ENCODE results near the gene TMC4. TPM values are rescaled to one million over a fixed set of nuclear protein-coding genes. Genes with fewer than 3 reads are reported as not detected.
"Not testable (repeated sequence)": the region's sequence is repeated elsewhere in the genome, so short reads cannot be mapped to it uniquely, and the experiment has no call there.

The TMC4 gene
- total RNA-seq, 1 donor from 2014 or later, result 0.97 TPM

DNA sequence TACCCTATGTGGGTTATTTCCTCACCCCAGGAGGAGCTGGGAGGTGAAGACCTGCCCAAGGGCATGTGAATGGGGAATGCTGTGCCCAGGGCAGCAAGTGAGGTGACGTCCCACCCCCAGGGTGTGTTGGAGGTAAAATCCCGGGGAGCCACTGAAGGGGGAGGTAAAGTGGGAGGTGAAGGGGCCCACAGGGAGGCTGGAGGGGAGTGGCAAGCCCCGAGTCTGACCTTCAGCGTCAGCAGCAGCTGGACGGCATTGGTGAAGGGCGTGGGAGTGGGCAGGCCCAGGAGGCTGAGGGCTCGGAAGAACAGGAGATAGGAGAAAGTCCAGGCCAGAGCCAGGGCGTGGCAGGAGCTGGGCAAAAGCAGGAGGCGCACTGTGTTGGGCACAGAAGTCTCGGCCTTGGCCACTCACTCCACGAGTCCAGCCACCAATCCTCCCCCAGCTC lies 14.0 kb upstream of the TMC4 start:
- DNase-seq (ENCODE audit: missing footprints) (no peak), ATAC-seq (no peak)
- intact Hi-C loops (cut with DNase I), result no loop called here

GRCh38 chr19:54186351-54186750 lies 13.4 kb upstream of the TMC4 start:
- DNase-seq (ENCODE audit: missing footprints) (no peak), ATAC-seq (no peak)
- intact Hi-C loops (cut with DNase I), result no loop called here

DNA sequence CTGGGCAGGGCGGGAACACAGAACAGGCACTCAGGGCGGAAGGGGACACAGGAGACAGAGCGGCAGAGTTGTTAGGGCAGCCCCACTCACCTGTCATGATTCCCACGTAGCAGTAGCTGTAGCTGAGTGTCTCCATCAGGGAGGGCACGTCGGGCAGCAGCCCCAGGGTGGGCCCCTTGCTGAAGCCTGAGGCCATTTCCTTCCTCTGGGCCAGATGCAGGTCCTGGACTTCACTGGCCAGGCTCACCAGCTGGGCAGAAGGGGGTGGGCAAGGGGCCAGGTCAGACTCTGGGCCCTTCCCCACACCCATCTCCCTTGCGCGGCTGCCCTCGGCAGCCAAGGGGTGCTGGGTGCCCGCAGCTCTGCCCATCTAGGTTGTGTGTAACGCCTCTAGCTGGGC lies 10.5 kb upstream of the TMC4 start:
- DNase-seq (ENCODE audit: missing footprints), result no peak
- ATAC-seq, result no peak
- intact Hi-C loops (cut with DNase I), result no loop called here

DNA sequence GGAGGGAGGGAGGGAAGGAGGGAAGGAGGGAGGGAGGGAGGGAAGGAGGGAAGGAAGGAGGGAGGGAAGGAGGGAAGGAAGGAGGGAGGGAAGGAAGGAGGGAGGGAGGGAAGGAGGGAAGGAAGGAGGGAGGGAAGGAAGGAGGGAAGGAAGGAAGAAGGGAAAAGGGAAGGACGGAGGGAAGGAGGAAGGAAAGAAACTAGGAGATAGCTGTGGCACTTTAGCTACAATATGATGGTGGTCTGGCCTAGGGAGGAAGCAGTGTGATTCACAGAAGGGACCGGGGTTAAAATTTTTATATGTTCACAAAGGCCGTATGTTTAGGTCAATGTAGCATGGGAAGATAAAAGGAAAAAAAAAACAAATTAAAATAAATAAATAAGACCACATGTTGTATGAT lies 8.9 kb upstream of the TMC4 start:
- intact Hi-C loops (cut with DNase I); ATAC-seq; DNase-seq (ENCODE audit: missing footprints): not testable (repeated sequence)

DNA sequence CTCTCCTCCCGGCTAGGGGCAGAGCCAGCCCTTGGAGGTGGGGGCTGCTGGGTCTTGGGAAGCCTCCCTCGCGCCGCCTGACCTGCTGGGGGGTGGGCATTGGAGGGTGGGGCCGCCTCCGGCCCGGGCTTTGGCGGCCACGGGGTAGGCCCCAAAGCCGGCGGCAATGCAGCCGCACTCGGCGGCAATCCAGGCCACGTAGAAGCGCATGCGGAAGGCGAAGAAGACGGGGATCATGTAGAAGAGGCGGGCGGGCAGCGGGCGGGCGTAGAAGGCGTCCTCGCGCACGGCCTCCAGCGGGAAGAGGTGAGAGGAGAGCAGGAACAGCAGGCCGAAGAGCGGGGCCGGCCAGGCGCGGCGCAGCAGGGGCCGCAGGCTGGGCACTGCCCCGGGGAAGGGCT lies 7.7 kb upstream of the TMC4 start:
- intact Hi-C loops (cut with DNase I), result no loop called here
- no peak for DNase-seq (ENCODE audit: missing footprints)
- ATAC-seq, result no peak

DNA sequence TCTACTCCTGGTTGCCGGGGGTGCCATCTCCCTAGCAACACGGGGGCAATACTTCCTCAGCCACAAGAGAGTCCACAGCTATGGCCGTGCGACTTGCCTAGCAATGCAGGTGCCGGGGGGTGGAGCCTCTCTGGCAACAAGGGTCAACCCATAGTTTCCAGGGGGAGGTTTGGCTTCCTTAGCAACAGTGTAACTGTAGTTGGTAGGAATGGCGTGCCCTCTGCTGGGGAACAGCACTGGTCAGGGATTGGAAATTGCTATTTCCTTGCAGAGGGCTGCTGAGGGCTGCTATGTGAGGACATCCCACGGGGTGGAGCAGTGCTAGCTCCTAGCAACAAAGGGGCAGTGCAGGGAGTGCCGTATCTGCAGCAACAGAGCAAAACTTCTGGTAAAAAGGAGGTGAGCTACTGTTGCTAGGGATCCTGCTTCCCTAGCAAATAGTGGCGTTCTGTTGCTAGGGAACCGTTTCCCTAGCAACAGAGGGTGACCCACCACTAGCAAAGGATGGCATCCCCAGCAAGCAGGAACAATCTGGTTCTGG lies 7.0 kb upstream of the TMC4 start:
- peak; percentile 56 for ATAC-seq
- intact Hi-C loops (cut with DNase I), result no loop called here
- DNase-seq (ENCODE audit: missing footprints), result no peak

DNA sequence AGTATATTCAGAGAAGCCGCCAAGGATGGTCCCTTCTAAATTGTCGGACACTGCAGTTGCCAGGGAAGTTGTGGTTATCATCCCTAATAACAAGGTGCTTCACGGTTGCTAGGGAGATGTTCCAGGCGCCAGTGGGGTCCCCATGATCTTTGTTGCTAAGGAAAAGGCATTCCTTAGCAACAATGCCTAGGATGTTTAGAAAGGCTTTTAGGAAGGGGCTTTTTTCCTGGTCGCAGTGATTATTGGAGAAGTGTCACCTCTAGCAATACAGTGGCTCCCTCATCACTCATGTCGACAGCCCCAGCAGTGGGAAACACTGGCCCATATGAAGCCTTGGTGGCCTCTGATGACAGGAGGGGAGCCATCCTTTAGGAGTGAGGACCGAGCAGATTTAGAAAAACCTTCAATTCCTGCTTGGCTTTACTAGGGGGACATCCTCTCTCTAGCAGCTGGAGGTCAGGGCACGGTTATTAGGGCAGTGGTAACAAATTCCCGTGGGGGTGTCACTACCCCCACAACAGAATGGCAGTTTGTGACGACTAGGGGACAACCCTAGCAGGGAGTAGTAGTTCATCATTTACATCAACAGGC lies 6.4 kb upstream of the TMC4 start:
- no peak for DNase-seq (ENCODE audit: missing footprints)
- intact Hi-C loops (cut with DNase I), result no loop called here
- ATAC-seq, result no peak

DNA sequence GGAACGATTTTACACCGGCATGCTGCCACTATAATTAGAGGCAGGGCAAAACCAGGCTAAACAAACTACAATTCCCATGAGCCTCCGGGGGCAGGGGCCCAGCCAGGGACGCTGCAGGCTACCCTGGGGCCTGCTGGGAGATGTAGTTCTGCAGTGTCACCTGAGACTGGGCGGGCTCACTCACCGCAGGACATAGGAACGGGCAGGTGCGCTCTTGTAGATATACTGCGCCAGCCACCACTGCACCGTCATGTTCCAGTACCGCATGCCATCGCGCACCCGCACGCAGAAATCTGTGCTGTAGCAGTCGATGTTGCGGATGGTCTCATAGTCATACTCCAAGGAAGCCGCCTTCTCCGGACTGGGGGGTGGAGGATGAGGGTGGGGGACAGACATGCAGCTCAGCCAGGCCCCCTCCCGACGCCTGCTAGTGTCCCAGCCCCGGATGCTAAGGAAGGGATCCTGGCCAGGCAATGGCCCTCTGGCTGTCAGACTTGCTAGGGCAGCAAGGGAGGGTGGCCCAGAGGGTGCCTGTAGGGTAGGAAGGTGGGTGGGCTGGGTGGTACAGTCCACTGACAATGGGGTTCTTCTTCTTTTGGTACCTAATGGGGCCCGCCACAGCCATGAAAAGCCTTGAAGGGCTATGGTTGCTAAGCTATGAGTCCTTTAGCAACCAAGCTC lies 5.8 kb upstream of the TMC4 start:
- intact Hi-C loops (cut with DNase I), result no loop called here
- ATAC-seq, result peak; percentile 70
- DNase-seq (ENCODE audit: missing footprints), result no peak

DNA sequence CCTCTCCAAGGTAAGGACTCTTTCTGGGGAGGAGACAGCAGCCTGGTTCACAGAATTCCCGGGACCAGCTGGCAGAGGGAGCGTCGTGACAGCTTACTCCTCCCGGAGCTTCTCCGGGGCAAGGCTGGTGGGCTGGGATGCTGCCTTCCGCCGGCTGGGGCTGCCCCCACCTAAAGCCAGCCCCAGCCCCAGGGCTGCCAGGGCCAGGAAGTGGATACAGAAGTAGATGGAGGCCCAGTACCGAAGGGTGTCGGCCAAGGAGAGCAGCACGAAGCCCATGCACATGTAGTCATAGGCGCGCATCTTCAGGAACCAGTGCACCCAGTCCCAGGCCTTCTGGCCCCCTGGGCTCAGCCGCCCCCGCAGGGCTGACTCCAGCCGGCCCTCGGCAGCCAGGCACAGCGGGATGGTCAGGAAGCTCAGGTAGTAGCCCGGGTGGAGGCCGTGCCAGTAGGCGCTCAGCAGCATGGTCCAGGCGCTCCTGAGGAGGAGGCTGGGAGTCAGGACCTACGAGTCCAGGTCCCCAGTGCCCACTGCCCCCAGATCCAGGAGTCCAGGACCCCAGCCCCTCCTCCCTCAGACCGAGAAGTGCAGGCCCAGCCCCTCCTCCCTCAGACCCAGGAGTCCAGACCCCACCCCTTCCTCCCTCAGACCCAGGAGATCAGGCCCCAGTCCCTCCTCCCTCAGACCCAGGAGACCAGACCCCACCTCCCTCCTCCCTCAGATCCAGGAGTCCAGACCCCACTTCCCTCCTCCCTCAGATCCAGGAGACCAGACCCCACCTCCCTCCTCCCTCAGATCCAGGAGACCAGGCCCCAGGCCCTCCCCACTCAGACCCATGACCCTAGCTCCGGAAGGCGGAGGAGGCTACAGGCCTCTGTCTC lies 1.2 kb upstream of the TMC4 start:
- no peak for ATAC-seq

GRCh38 chr19:54173359-54173699 lies 369 bp upstream of the TMC4 start:
- intact Hi-C loops (cut with DNase I), result no loop called here
- DNase-seq (ENCODE audit: missing footprints) (no peak), ATAC-seq (no peak)

More for the DNA sequence above, 1.2 kb upstream of the TMC4 start:
- intact Hi-C loops (cut with DNase I), result no loop called here
- peak; percentile 57 for DNase-seq (ENCODE audit: missing footprints)

GRCh38 chr19:54171736-54172431 lies 1.1 kb downstream of the TMC4 start:
- DNase-seq (ENCODE audit: missing footprints); intact Hi-C loops (cut with DNase I); ATAC-seq: not testable (repeated sequence)

- DNase-seq (ENCODE audit: missing footprints), result no peak
- intact Hi-C loops (cut with DNase I), result no loop called here
- ATAC-seq, result no peak
These were observed 3.7 kb downstream of the TMC4 start for GRCh38 chr19:54169149-54169740.

- peak; percentile 96 for DNase-seq (ENCODE audit: missing footprints)
- ATAC-seq, result peak; percentile 90
- intact Hi-C loops (cut with DNase I), result loop anchor here (1.0 kb wide), 1 partner anchor 63 kb away; no protein-coding TSS in a partner anchor
These were observed 4.6 kb downstream of the TMC4 start for GRCh38 chr19:54168174-54168917.

DNA sequence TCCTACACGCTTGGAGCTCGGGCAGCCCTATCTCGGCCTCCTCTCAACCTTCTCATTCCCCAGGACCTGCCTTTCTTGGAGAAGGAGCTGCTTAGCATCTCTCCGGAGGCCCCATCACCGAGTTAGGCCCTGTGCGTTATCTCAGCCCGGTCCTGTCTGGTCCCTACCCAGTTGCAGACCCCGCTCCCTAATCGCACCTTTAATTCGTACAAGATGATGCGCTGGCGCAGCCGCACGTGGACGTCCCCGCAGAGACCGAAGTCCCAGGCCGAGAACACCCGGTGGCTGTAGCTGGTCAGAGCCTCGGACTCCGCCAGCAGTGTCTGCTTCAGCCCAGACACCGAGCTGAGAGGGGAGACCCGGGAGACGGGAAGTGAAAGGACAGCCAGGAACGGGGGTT lies 7.7 kb downstream of the TMC4 start:
- intact Hi-C loops (cut with DNase I), result no loop called here
- DNase-seq (ENCODE audit: missing footprints) (no peak), ATAC-seq (no peak)

GRCh38 chr19:54164369-54165068 lies 8.4 kb downstream of the TMC4 start:
- no peak for DNase-seq (ENCODE audit: missing footprints)
- intact Hi-C loops (cut with DNase I), result no loop called here
- no peak for ATAC-seq

- ATAC-seq (no peak), DNase-seq (ENCODE audit: missing footprints) (no peak)
- intact Hi-C loops (cut with DNase I), result no loop called here
These were observed 10.1 kb downstream of the TMC4 start for GRCh38 chr19:54162884-54163283.

DNA sequence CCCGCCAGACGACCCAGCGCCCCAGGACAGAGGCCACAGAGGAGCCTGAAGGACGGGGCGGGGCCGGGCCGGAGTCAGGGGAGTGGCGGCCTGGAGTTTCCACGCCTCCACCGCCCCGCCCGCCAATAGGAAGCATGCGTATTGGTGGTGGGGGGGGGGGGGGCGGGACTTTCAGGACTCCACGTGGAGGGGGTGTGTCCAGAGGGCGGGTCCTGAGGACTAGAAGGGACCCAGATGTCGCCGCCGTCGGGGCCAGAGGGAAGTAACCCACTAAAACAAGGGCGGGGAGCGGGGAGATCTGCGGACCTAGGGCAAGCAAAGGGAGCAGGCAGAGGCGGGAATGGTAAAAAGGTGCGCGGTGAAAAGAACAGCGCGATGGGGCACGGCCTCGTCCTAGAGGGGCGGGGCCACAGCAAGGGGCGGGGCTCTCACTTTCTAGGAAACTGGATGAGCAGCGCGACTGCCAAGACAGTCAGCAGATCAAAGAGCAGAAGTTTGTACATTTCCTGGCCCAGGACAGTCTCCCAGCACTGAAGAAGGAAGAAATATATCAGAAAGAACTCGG lies 10.6 kb downstream of the TMC4 start:
- intact Hi-C loops (cut with DNase I), result no loop called here
- peak; percentile 95 for DNase-seq (ENCODE audit: missing footprints)
- peak; percentile 21 for ATAC-seq

Data from Right ventricle myocardium inferior (tissue), 1 donor.